DND-41 (cell line): Measurements from ENCODE around the gene SERGEF.

Experiments
- ATAC-seq: fragments of 200-7000 bp; cut with Tn5 transposase; 3 replicates; pipeline ENCODE4 v1.9.1; 2021; ENCODE audit warnings: low read depth; ENCODE audit not compliant: insufficient read depth
- DNase-seq: peaks from one replicate; pipeline ENCODE4 v3.0.0-alpha.2; 2020
- H2AFZ ChIP-seq: 2 replicates; pipeline ENCODE4 v1.6.0; 2012; ENCODE audit warnings: low read depth, low read length
- H3K27ac ChIP-seq: 2 replicates; pipeline ENCODE4 v1.5.1; 2012; ENCODE audit warnings: low read length, inconsistent platforms
- H3K27me3 ChIP-seq: fragments of 200-600 bp; sonication (generic); 2 replicates; pipeline ENCODE4 v1.6.0; 2012; ENCODE audit warnings: low read length, mild to moderate bottlenecking, inconsistent platforms; ENCODE audit not compliant: insufficient read depth, poor library complexity
- H3K36me3 ChIP-seq: 2 replicates; pipeline ENCODE4 v1.5.1; 2012; ENCODE audit warnings: low read length, inconsistent platforms; ENCODE audit not compliant: insufficient read depth
- H3K4me1 ChIP-seq: 2 replicates; pipeline ENCODE4 v1.5.1; 2012; ENCODE audit warnings: mild to moderate bottlenecking, low read length; ENCODE audit not compliant: insufficient read depth
- H3K4me2 ChIP-seq: 2 replicates; pipeline ENCODE4 v1.6.0; 2012; ENCODE audit warnings: mild to moderate bottlenecking, moderate library complexity, low read length, inconsistent platforms; ENCODE audit not compliant: insufficient read depth
- H3K4me3 ChIP-seq, 2 experiments: fragments of 200-600 bp in 1 of 2; shearing (Covaris generic) in 1 of 2; 2 replicates each; pipeline ENCODE4 v1.5.1; 2012 to 2016; ENCODE audit warnings: inconsistent platforms in 2 of 2, low read length in 2 of 2, mild to moderate bottlenecking in 2 of 2, low read depth in 1 of 2, moderate library complexity in 1 of 2
- H3K79me2 ChIP-seq: 2 replicates; pipeline ENCODE4 v1.6.0; 2012; ENCODE audit warnings: low read length, inconsistent platforms; ENCODE audit not compliant: insufficient read depth
- H3K9ac ChIP-seq: 2 replicates; pipeline ENCODE4 v1.6.0; 2012; ENCODE audit warnings: low read depth, mild to moderate bottlenecking, inconsistent platforms, low read length, moderate library complexity
- H3K9me3 ChIP-seq: 2 replicates; pipeline ENCODE4 v1.5.1; 2012; ENCODE audit warnings: low read length, moderate library complexity, mild to moderate bottlenecking, inconsistent platforms; ENCODE audit not compliant: insufficient read depth, severe bottlenecking
- H4K20me1 ChIP-seq: 2 replicates; pipeline ENCODE4 v1.6.0; 2012; ENCODE audit warnings: low read length; ENCODE audit not compliant: insufficient read depth
- EZH2 ChIP-seq: IDR thresholded peaks from 3 replicates; pipeline ENCODE4 v1.6.1; 2012; ENCODE audit warnings: borderline replicate concordance, low read depth, mild to moderate bottlenecking, moderate library complexity, low read length, inconsistent platforms; ENCODE audit not compliant: severe bottlenecking
- TF ChIP-seq, protein P1 (sequence below): IDR thresholded peaks from 2 replicates; pipeline ENCODE4 v1.5.1; 2012; ENCODE audit warnings: borderline replicate concordance, low read length, moderate library complexity, mild to moderate bottlenecking; ENCODE audit not compliant: poor library complexity, severe bottlenecking; ENCODE audit errors: extremely low read depth

The SERGEF gene

DNA sequence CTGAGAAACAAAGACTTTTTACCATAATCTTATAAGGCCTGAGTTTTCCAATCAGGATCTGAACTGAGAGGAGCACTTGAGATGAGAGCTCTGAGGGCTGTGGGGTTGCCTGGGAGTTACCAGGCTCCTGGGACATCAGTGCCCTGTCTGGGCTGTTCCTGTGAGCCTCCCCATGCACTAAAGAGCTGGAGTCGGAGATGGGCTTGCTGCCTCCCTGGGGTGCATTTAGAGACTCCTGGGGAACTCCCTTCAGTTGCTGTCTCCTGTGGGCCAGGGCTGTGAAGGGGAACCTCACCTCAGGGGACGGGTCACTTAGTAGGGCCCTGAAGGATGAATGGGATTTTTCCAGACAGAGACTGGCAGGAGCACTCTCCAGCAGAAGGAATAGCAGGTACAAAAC is 244.9 kb downstream of the SERGEF start:
- Histone ChIP-seq H3K27ac (no peak overlapping the region), H3K4me2 (no peak overlapping the region), H3K9me3 (no peaks in the 10 kb centered on the region), H3K4me3 (no peak overlapping the region), H3K36me3 (no peaks in the 10 kb centered on the region), H3K4me1 (no peaks in the 10 kb centered on the region), H3K9ac (no peak overlapping the region), H3K27me3 (no peaks in the 10 kb centered on the region), H3K79me2 (no peaks in the 10 kb centered on the region), H2AFZ (no peak overlapping the region), H4K20me1 (no peaks in the 10 kb centered on the region; the same call in 1 of the 2 replicates)
- DNase-seq, result no peak
- TF ChIP-seq EZH2, result no peak
- TF ChIP-seq, protein P1, sequence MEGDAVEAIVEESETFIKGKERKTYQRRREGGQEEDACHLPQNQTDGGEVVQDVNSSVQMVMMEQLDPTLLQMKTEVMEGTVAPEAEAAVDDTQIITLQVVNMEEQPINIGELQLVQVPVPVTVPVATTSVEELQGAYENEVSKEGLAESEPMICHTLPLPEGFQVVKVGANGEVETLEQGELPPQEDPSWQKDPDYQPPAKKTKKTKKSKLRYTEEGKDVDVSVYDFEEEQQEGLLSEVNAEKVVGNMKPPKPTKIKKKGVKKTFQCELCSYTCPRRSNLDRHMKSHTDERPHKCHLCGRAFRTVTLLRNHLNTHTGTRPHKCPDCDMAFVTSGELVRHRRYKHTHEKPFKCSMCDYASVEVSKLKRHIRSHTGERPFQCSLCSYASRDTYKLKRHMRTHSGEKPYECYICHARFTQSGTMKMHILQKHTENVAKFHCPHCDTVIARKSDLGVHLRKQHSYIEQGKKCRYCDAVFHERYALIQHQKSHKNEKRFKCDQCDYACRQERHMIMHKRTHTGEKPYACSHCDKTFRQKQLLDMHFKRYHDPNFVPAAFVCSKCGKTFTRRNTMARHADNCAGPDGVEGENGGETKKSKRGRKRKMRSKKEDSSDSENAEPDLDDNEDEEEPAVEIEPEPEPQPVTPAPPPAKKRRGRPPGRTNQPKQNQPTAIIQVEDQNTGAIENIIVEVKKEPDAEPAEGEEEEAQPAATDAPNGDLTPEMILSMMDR, result no peak
- ATAC-seq, result no peak

DNA sequence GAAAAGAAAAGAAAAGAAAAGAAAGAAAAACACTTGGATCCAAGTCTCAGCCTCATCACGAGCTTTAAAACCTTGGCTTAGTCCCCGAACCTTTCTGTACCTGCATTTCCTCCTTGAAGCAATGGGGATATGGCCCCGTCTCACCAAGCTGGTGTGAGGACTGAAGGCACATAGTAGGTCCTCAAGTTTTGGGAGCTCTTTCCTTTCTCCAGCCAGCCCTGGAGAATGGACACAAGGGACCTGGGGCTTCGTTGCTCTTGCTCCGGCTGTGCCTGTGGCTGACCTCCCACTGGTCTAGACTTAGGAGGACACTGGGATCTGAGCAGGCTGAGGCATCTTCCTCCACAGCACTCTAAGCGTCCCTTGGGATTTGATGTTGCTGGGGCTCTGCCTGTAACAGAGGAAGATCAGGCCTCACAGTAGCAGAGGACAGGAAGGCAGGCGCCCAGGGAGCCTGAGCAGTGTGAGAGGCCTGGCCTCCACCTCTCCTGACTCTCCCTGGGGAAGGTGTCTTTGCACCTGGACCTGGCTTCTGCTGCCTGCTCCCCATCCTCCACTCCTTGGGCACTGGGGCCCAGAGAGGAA is 245.5 kb downstream of the SERGEF start:
- H3K4me1 ChIP-seq, result no peaks in the 10 kb centered on the region

DNA sequence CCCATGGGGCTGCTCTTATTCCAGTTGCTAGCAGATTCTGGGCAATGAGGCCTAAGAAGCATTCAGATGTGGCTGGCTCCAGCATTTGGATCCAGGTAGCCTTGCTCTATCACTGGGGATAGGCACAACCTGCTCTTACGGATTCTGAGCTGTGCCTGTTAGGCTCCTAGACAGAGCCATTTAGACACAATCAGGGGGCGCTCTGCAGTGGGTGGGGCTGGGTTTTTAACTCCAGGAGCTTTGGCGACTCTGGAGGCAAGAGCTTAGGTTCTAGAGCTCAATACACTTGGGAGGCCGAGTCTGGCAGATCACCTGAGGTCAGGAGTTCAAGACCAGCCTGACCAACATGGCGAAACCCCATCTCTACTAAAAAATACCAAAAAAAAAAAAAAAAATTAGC is 246.3 kb downstream of the SERGEF start:
- Histone ChIP-seq H3K27me3 (no peaks in the 10 kb centered on the region), H3K4me3 (no peak overlapping the region), H3K9me3 (no peaks in the 10 kb centered on the region), H3K4me1 (no peaks in the 10 kb centered on the region), H2AFZ (no peak overlapping the region), H4K20me1 (no peaks in the 10 kb centered on the region), H3K9ac (no peak overlapping the region), H3K79me2 (no peaks in the 10 kb centered on the region), H3K36me3 (no peaks in the 10 kb centered on the region), H3K27ac (no peak overlapping the region), H3K4me2 (no peak overlapping the region)
- ATAC-seq, result no peak
- DNase-seq, result no peak
- TF ChIP-seq, protein P1, result peak; percentile 4
- no peak for TF ChIP-seq EZH2

More for the DNA sequence above, 245.5 kb downstream of the SERGEF start:
- Histone ChIP-seq H3K36me3 (no peaks in the 10 kb centered on the region), H3K9ac (no peak overlapping the region), H4K20me1 (no peaks in the 10 kb centered on the region; the same call in 1 of the 2 replicates), H3K27ac (no peak overlapping the region), H3K4me3 (no peak overlapping the region), H3K27me3 (no peaks in the 10 kb centered on the region), H2AFZ (no peak overlapping the region), H3K79me2 (no peaks in the 10 kb centered on the region), H3K9me3 (no peaks in the 10 kb centered on the region), H3K4me2 (no peak overlapping the region)
- peak; percentile 15 for DNase-seq
- ATAC-seq, result peak; percentile 60; the same call in 2 of the 3 replicates
- TF ChIP-seq EZH2, result no peak
- TF ChIP-seq, protein P1, result no peak

DNA sequence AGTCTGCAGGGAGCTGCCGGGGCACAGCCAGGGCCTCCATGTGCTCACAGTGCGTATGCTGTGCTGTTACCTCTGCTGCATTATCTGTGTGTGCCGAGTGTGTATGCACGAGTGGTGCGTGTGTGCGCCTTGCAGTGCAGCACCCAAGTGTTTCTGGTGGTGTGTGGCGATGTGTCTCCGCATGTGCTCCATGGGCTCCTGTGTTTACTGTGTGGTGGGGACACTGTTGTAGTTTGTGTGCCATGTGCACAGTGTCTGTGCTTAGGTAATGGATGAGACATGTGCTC is 246.8 kb downstream of the SERGEF start:
- H3K79me2 ChIP-seq, result no peaks in the 10 kb centered on the region
- H3K27me3 ChIP-seq, result no peaks in the 10 kb centered on the region
- TF ChIP-seq EZH2, result no peak
- TF ChIP-seq, protein P1, result no peak
- H3K9ac ChIP-seq, result no peak overlapping the region
- H3K4me1 ChIP-seq, result no peaks in the 10 kb centered on the region
- H3K9me3 ChIP-seq, result no peaks in the 10 kb centered on the region
- ATAC-seq (no peak), DNase-seq (no peak)
- no peak overlapping the region for H3K4me2 ChIP-seq
- H4K20me1 ChIP-seq, result no peaks in the 10 kb centered on the region
- H2AFZ ChIP-seq, result no peak overlapping the region
- H3K4me3 ChIP-seq, result no peak overlapping the region
- H3K27ac ChIP-seq, result no peak overlapping the region
- no peaks in the 10 kb centered on the region for H3K36me3 ChIP-seq
